A673 (cell line): ENCODE measurements around the gene SEC14L3.

Source experiments
- CTCF ChIP-seq: fragments of 300-800, 200-600 bp; sonication (generic); conservative IDR thresholded peaks from 2 replicates; pipeline ENCODE4 v1.5.1; 2017; ENCODE audit warnings: low read depth, mild to moderate bottlenecking, antibody characterized with exemption, low read length, moderate library complexity, mixed read lengths
- EZH2 ChIP-seq: fragments of 200-600 bp; sonication (generic); IDR thresholded peaks from 2 replicates; pipeline ENCODE4 v1.6.1; 2017; ENCODE audit warnings: borderline replicate concordance, low read depth, mild to moderate bottlenecking, mixed read lengths, antibody characterized with exemption, low read length; ENCODE audit not compliant: poor library complexity, severe bottlenecking

GRCh38 chr22:30506507-30506968, 34.7 kb upstream of the SEC14L3 start:
- TF ChIP-seq CTCF (no peak), EZH2 (no peak)
